ENCODE data around the gene GAK. TPM values are rescaled to one million over a fixed set of nuclear protein-coding genes. Genes with fewer than 3 reads are reported as not detected.
A peak's percentile ranks its signal among the peaks of the same experiment; 100 is the strongest.

Gene GAK
- total and polyA plus RNA-seq, 5 donors: 35.5 to 45.6 (median 39.4) TPM

DNA sequence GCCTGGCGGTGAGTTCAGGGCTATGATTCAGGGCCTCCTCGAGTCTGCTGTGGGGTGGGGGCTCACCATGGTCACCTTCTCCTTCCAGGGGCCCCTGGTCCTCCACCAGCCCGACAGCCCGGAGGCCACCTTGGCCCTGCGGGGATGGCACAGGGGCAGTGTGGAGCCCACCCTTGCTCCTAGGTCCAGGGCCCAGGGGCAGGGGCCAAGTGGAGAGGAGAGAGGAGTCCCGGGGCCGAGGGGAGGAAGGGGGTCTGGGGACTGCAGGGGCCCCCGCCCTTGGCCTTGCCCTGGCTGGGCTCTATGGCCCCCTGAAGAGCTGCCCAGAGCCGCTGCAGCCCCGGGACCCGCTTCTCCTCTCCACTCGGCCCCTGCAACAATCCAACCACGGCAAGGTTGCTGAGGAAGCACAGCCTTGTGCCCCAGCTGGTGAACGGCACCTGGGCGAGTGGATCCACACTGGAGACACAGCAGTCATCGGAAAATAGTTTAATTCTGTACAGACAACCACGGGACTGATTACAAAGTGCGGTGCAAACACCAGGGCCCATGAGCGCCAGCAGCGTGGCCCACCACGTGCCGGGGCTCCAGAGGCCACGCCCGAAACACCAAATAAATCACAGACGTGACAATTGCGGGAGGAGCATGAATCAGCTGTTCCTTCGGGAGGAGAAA, 83.2 kb downstream of the GAK start:
- H3K27ac ChIP-seq (ENCODE audit: low read length): no peak overlapping the region
- H3K4me3 ChIP-seq (ENCODE audit: low read length): no peak overlapping the region
- H3K4me1 ChIP-seq (ENCODE audit: control insufficient read depth, insufficient read depth, low read length): no peaks in the 10 kb centered on the region
- DNase-seq: peak in 2 of 3 donors; percentile 6 to 45
- no peaks in the 10 kb centered on the region for H3K27me3 ChIP-seq (ENCODE audit: control insufficient read depth, insufficient read depth)
- 87% methylated on average over 27 of the region's 27 CpGs for WGBS
- ATAC-seq: no peak
- intact Hi-C loops (cut with DNase I): no loop called here
- H3K9me3 ChIP-seq (ENCODE audit: control insufficient read depth, low read length): no peaks in the 10 kb centered on the region

DNA sequence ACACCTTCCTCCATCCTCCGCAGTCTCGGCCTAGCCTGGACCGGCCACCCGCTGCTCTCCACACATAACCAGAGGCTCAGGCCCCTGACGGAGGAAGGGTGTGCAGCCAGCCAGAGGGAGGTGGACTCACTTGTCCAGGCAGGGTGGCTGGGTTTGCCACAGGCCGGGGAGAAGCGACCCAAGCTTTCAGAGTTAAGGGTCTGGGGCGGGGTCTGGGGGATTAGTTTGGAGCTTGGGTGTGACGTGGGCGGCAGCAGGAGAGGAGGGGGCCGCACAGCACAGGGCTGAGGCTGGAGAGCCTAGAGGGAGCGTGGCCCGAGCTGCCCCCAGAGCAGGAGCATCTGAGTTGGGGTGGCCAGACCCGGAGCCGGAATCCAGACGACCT, 83.8 kb downstream of the GAK start:
- no peaks in the 10 kb centered on the region for H3K4me1 ChIP-seq (ENCODE audit: control insufficient read depth, insufficient read depth, low read length)
- DNase-seq: peak in 1 of 3 donors; percentile 49
- H3K9me3 ChIP-seq (ENCODE audit: control insufficient read depth, low read length): no peaks in the 10 kb centered on the region
- WGBS: 90% methylated on average over 16 of the region's 16 CpGs
- intact Hi-C loops (cut with DNase I): no loop called here
- no peak overlapping the region for H3K27ac ChIP-seq (ENCODE audit: low read length)
- ATAC-seq: no peak
- H3K4me3 ChIP-seq (ENCODE audit: low read length): no peak overlapping the region
- H3K27me3 ChIP-seq (ENCODE audit: control insufficient read depth, insufficient read depth): no peaks in the 10 kb centered on the region

DNA sequence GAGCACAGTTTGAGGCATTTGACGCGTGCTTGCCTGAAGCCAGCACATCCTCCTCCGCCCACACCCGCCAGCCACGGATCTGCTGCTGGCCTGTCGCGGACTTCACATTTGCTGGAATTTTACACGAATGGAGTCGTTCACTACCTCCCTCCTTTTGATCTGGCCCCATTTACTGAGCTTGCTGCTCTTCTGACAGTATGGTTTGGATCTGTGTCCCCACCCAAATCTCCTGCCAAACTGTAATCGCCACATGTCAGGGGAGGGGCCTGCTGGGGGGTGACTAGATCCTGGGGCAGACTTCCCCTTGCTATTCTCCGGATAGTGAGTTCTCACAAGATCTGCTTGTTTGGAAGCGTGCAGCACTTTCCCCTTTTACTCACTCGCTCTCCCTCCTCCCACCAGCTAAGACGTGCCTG, 86.3 kb downstream of the GAK start:
- ATAC-seq: no peak
- H3K4me1 ChIP-seq (ENCODE audit: control insufficient read depth, insufficient read depth, low read length): no peaks in the 10 kb centered on the region
- 57% methylated on average over 14 of the region's 14 CpGs for WGBS
- DNase-seq: peak in 2 of 3 donors; percentile 12 to 22
- intact Hi-C loops (cut with DNase I): no loop called here
- no peaks in the 10 kb centered on the region for H3K27me3 ChIP-seq (ENCODE audit: control insufficient read depth, insufficient read depth)
- no peak overlapping the region for H3K4me3 ChIP-seq (ENCODE audit: low read length)
- H3K27ac ChIP-seq (ENCODE audit: low read length): no peak overlapping the region
- no peaks in the 10 kb centered on the region for H3K9me3 ChIP-seq (ENCODE audit: control insufficient read depth, low read length)

DNA sequence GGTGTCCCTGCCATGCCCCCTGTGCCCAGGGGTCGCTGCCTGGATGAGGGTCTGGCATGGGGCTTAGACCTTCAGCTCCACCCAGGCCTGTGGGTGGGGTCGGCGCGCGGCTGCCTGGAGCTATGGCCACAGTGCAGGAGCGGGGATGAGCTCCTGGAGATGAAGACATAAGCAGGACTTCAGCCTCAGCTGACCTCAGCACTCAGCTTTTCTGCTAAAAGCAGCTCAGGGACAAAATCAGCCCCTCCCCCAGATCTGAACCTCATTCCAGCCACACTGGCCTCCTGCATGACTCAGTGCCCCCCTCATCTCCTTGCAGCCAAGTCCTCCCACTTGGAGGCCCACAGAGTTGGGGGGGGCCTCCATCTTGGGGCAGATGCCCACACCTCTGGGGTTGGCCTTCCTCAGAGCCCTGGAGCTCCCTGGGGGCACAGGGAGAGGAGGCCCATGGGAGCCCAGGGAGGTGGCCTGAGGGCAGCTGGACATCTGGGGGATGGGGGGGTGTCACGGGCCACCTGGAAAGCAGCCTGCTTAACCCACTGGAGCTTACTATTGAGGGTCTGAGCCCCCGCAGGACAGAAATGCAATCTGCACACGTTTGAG, 86.8 kb downstream of the GAK start:
- ATAC-seq (no peak), DNase-seq (peak in 2 of 3 donors; percentile 9 to 41)
- intact Hi-C loops (cut with DNase I): no loop called here
- H3K27ac ChIP-seq (ENCODE audit: low read length): no peak overlapping the region
- 75% methylated on average over 9 of the region's 9 CpGs for WGBS
- H3K9me3 ChIP-seq (ENCODE audit: control insufficient read depth, low read length): no peaks in the 10 kb centered on the region
- H3K27me3 ChIP-seq (ENCODE audit: control insufficient read depth, insufficient read depth): no peaks in the 10 kb centered on the region
- no peaks in the 10 kb centered on the region for H3K4me1 ChIP-seq (ENCODE audit: control insufficient read depth, insufficient read depth, low read length)
- H3K4me3 ChIP-seq (ENCODE audit: low read length): no peak overlapping the region

DNA sequence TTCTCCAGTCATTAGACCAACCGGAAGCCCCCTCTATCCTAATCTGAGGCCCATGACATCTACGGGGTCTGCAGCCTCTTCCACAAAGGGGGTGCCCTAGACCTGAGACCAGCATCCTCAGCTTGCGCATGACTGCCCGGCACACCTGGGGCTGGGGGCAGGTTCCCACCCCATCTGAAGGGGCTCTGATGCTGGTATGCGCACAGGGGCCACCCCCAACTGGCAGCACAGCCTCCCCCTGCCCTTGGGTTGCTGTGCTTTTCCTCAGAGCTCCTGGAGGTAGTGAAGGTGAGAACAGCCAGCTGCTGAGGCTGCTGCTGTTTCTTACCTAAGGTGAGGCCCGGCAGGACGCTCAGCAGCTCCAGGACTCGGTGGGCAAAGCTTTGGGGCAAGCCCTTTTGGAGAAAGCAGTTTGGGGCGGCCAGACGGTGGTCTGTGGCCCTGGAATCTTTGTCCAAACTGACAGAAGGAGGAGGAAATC, 87.3 kb downstream of the GAK start:
- ATAC-seq: no peak
- intact Hi-C loops (cut with DNase I): no loop called here
- DNase-seq: peak in 2 of 3 donors; percentile 2 to 14
- H3K4me1 ChIP-seq (ENCODE audit: control insufficient read depth, insufficient read depth, low read length): no peaks in the 10 kb centered on the region
- H3K27ac ChIP-seq (ENCODE audit: low read length): no peak overlapping the region
- no peaks in the 10 kb centered on the region for H3K27me3 ChIP-seq (ENCODE audit: control insufficient read depth, insufficient read depth)
- 92% methylated on average over 10 of the region's 10 CpGs for whole genome bisulfite sequencing
- H3K4me3 ChIP-seq (ENCODE audit: low read length): no peak overlapping the region
- H3K9me3 ChIP-seq (ENCODE audit: control insufficient read depth, low read length): no peaks in the 10 kb centered on the region

DNA sequence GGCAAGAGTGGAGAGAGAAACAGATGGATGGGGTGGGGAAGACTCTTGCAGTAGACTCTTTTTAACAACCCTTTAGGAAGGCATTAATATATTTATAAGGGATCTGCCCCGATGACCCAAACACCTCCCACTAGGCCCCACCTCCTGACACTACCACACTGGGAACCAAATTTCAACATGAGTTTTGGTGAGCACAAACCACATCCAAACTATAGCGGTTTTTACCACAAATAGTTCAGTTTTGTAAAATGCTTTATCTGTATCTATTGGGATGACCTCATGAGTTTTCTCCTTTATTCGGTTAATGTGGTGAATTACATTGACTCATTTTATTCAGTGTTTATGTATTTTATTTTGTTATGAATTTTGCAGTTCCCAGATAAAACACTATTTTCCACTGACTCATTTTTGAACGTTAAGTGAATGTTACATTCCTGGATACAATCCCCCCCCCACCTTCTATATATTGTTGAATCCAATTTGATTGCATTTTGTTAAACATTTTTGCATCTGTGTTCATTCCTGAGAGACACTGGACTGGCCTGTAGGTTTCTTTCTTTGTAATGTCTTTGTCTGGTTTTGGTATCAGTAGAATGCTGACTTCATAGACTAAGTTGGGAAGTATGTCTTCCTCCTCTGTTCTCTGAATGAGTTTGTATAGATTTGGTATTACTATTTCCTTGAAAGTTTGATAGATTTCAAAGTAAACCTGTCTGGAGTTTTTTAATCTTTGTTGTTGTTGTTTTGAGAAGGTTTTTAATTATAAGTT, 92.3 kb downstream of the GAK start:
- Histone ChIP-seq H3K27me3 (ENCODE audit: control insufficient read depth, insufficient read depth) (no peaks in the 10 kb centered on the region), H3K4me3 (ENCODE audit: low read length) (no peak overlapping the region), H3K27ac (ENCODE audit: low read length) (no peak overlapping the region), H3K4me1 (ENCODE audit: control insufficient read depth, insufficient read depth, low read length) (no peaks in the 10 kb centered on the region), H3K9me3 (ENCODE audit: control insufficient read depth, low read length) (no peaks in the 10 kb centered on the region)
- no peak for DNase-seq
- intact Hi-C loops (cut with DNase I): no loop called here
- no peak for ATAC-seq
- 89% methylated on average over 4 of the region's 4 CpGs for WGBS

DNA sequence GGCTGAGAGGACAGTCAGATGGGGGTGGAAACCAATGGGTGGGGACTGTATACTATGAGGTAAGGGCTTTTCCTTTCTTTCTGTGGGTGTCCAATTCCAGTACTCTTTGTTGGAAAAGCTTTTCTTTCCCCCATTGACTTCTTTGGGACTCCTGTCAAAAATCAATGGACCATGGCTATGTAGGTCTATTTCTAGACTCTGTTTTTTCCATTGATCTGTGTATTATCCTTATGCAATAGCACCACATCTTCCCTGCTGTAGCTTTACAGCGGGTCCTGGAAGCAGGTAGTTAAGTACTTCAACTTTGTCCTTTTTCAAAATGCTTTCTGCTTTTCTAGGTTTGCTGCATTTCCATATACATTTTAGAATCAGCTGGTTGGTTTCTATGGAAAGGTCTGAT, 94.3 kb downstream of the GAK start:
- H3K27me3 ChIP-seq (ENCODE audit: control insufficient read depth, insufficient read depth): no peaks in the 10 kb centered on the region
- H3K4me3 ChIP-seq (ENCODE audit: low read length): no peak overlapping the region
- WGBS: 97% methylated on average over 1 of the region's 1 CpG
- DNase-seq (no peak), ATAC-seq (no peak)
- H3K27ac ChIP-seq (ENCODE audit: low read length): no peak overlapping the region
- intact Hi-C loops (cut with DNase I): no loop called here
- H3K4me1 ChIP-seq (ENCODE audit: control insufficient read depth, insufficient read depth, low read length): no peaks in the 10 kb centered on the region
- no peaks in the 10 kb centered on the region for H3K9me3 ChIP-seq (ENCODE audit: control insufficient read depth, low read length)

DNA sequence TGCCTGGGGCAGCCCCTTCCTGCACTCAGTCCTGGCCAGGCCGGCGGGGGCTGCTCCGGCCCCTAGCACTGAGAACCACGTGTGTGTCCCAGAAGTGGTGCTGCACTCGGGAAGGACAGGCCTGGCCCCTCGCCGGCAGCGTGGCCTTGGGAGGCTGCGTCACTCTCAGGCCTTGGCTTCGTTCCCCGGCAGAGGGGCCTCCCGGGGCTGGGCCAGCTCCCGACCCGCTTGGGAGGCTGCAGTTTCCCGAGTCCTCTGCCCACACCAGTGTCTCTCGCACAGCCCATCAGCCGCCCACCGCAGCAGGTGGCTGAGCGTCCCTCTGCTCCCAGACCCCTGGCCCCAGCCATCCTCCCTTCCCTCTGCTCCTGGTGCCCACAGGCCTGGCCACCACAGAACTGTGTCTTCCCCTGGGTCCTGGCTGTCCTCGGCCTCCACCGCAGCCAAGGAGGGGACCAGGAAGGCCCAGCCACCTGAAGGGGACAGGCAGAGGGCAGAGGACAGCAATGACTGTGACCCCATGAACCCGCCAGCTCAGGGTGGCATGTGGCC, 95.3 kb downstream of the GAK start:
- intact Hi-C loops (cut with DNase I): no loop called here
- H3K27me3 ChIP-seq (ENCODE audit: control insufficient read depth, insufficient read depth): no peaks in the 10 kb centered on the region
- no peak overlapping the region for H3K4me3 ChIP-seq (ENCODE audit: low read length)
- H3K9me3 ChIP-seq (ENCODE audit: control insufficient read depth, low read length): no peaks in the 10 kb centered on the region
- 87% methylated on average over 22 of the region's 22 CpGs for WGBS
- peak in 2 of 3 donors; percentile 51 to 60 for DNase-seq
- no peak overlapping the region for H3K27ac ChIP-seq (ENCODE audit: low read length)
- H3K4me1 ChIP-seq (ENCODE audit: control insufficient read depth, insufficient read depth, low read length): no peaks in the 10 kb centered on the region
- peak; percentile 6 to 49 for ATAC-seq

DNA sequence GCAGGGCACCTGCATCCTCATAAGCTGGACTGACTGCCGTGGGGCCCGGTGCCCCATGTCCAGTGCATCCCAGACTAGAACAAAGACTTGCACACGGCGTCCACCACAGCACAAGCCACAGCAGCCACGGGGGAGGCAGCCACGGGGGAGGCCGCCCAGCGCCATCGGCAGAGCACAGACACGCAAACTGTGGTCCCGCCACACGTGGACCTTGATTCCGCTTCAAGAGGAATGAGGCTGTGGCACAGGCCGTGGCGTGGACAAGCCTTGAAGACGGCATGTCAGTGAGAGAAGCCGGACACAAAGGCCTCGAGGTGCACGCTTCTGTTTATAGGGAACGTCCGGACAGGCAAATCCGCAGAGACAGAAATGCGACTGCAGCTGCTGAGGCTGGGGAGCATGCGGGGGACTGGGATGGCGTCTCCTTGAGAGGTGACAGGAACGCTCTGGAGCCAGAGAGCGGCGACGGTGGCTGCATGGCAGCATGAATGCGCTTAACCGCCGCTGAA, 96.1 kb downstream of the GAK start:
- intact Hi-C loops (cut with DNase I): no loop called here
- Histone ChIP-seq H3K9me3 (ENCODE audit: control insufficient read depth, low read length) (no peaks in the 10 kb centered on the region), H3K27me3 (ENCODE audit: control insufficient read depth, insufficient read depth) (no peaks in the 10 kb centered on the region), H3K27ac (ENCODE audit: low read length) (no peak overlapping the region), H3K4me1 (ENCODE audit: control insufficient read depth, insufficient read depth, low read length) (no peaks in the 10 kb centered on the region), H3K4me3 (ENCODE audit: low read length) (no peak overlapping the region)
- peak in 1 of 3 donors; percentile 28 for DNase-seq
- WGBS: 93% methylated on average over 32 of the region's 32 CpGs
- ATAC-seq: no peak

DNA sequence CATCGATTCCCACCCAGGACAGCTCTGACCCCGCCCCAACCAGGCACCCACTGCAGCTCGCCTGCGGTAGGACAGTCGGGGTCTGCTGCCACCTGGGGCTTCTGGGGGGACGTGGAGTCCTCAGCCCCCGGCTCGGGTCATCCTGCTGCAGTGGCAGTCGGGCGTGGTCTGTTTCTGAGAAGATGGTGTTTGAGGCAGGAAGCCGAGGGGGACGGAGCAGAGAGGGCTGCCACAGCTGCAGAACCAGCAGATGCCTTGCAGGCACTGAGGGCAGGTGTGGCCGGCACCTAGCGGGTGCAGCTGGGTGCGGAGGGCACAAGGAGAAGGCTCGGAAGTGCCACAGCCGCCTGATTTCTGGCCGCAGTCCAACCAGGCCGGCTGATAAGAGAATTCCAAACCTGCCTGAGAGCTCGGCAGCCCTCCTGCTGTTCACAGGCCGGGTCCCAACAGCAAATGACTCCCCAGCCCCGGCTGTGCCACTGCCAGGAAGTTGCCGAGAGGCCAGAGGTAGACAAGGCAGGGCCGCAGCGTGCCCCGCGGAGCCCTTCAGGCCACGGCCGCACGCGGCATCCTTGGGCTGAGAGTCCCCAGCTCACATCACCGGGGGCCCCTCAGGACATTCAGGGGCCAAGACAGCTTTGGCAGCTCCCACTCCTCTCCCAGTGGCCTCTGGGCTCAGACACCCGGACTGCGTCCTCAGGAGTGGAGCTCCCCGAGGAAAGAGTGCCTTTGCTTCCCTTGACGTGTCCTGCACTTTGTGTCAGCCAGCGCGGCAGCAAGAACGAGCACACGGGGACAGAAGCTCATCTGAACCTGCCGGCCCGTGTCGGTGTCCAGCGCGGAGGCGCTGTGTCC, 96.7 kb downstream of the GAK start:
- Histone ChIP-seq H3K4me1 (ENCODE audit: control insufficient read depth, insufficient read depth, low read length) (no peaks in the 10 kb centered on the region), H3K9me3 (ENCODE audit: control insufficient read depth, low read length) (no peaks in the 10 kb centered on the region), H3K4me3 (ENCODE audit: low read length) (no peak overlapping the region), H3K27me3 (ENCODE audit: control insufficient read depth, insufficient read depth) (no peaks in the 10 kb centered on the region), H3K27ac (ENCODE audit: low read length) (no peak overlapping the region)
- intact Hi-C loops (cut with DNase I): no loop called here
- WGBS: 69% methylated on average over 46 of the region's 46 CpGs
- DNase-seq (peak in 2 of 3 donors; percentile 68 to 77), ATAC-seq (peak in 1 of 2 donors; percentile 40)

Data from right cardiac atrium (tissue), 5 donors.